HEK293 (cell line): ENCODE results near the gene C12orf57.

ENCODE experiments used
- HOXA7 ChIP-seq: sonication (generic); formaldehyde crosslinking; IDR thresholded peaks from 2 replicates; pipeline ENCODE4 v1.8.1; 2022; ENCODE audit warnings: missing genetic modification reagents, borderline replicate concordance
- KLF7 ChIP-seq: fragments of 450-650 bp; formaldehyde crosslinking; IDR thresholded peaks from 2 replicates; pipeline ENCODE4 v1.5.1; 2016; ENCODE audit warnings: missing biosample characterization, missing genetic modification characterization, borderline replicate concordance
- KLF8 ChIP-seq: fragments of 450-650 bp; formaldehyde crosslinking; IDR thresholded peaks from 2 replicates; pipeline ENCODE4 v1.5.1; 2016; ENCODE audit warnings: missing biosample characterization, missing genetic modification characterization
- MEIS1 ChIP-seq: sonication (generic); formaldehyde crosslinking; IDR thresholded peaks from 2 replicates; pipeline ENCODE4 v1.8.1; 2022; ENCODE audit warnings: missing genetic modification reagents, mild to moderate bottlenecking, borderline replicate concordance
- SETDB1 ChIP-seq: IDR thresholded peaks from one replicate; pipeline ENCODE4 v1.6.1; 2017; ENCODE audit warnings: mild to moderate bottlenecking, low read length, moderate library complexity, mixed read lengths; ENCODE audit not compliant: insufficient read length
- SP3 ChIP-seq: fragments of 450-650 bp; formaldehyde crosslinking; IDR thresholded peaks from 2 replicates; pipeline ENCODE4 v1.5.1; 2016; ENCODE audit warnings: missing biosample characterization, missing genetic modification characterization
- ZBTB48 ChIP-seq: fragments of 450-650 bp; formaldehyde crosslinking; IDR thresholded peaks from 2 replicates; pipeline ENCODE4 v1.5.1; 2016; ENCODE audit warnings: missing biosample characterization, missing genetic modification characterization
- ZIC2 ChIP-seq: fragments of 450-650 bp; formaldehyde crosslinking; IDR thresholded peaks from 2 replicates; pipeline ENCODE4 v1.5.1; 2016; ENCODE audit warnings: missing biosample characterization, missing genetic modification characterization
- ZNF416 ChIP-seq: fragments of 450-650 bp; formaldehyde crosslinking; IDR thresholded peaks from 2 replicates; pipeline ENCODE4 v1.5.1; 2016; ENCODE audit warnings: missing biosample characterization, missing genetic modification characterization
- ZNF560 ChIP-seq: fragments of 450-650 bp; formaldehyde crosslinking; IDR thresholded peaks from 2 replicates; pipeline ENCODE4 v1.5.1; 2017; ENCODE audit warnings: missing biosample characterization, missing genetic modification characterization, borderline replicate concordance
- ZNF561 ChIP-seq: fragments of 450-650 bp; IDR thresholded peaks from 2 replicates; pipeline ENCODE4 v1.5.1; 2018; ENCODE audit warnings: missing biosample characterization, missing genetic modification characterization, borderline replicate concordance
- ZNF600 ChIP-seq: fragments of 450-650 bp; formaldehyde crosslinking; IDR thresholded peaks from 2 replicates; pipeline ENCODE4 v1.5.1; 2016; ENCODE audit warnings: missing biosample characterization, missing genetic modification characterization
- ZNF658 ChIP-seq: fragments of 450-650 bp; formaldehyde crosslinking; IDR thresholded peaks from 2 replicates; pipeline ENCODE4; 2016; ENCODE audit warnings: missing biosample characterization, missing genetic modification characterization
- ZNF747 ChIP-seq: fragments of 450-650 bp; formaldehyde crosslinking; IDR thresholded peaks from 2 replicates; pipeline ENCODE4 v1.5.1; 2016; ENCODE audit warnings: missing biosample characterization, missing genetic modification characterization
- ZNF792 ChIP-seq: fragments of 450-650 bp; formaldehyde crosslinking; IDR thresholded peaks from 2 replicates; pipeline ENCODE4 v1.5.1; 2016; ENCODE audit warnings: missing biosample characterization, missing genetic modification characterization
- TF ChIP-seq, protein P1 (sequence below): fragments of 450-650 bp; formaldehyde crosslinking; IDR thresholded peaks from 2 replicates; pipeline ENCODE4 v1.5.1; 2016; ENCODE audit warnings: missing biosample characterization, missing genetic modification characterization
- TF ChIP-seq, protein P2 (sequence below): fragments of 450-650 bp; formaldehyde crosslinking; IDR thresholded peaks from 2 replicates; pipeline ENCODE4 v1.5.1; 2016; ENCODE audit warnings: missing biosample characterization, missing genetic modification characterization
- TF ChIP-seq, protein P3 (sequence below): fragments of 450-650 bp; formaldehyde crosslinking; IDR thresholded peaks from 2 replicates; pipeline ENCODE4 v1.5.1; 2016; ENCODE audit warnings: missing biosample characterization, missing genetic modification characterization
- TF ChIP-seq, protein P4 (sequence below): IDR thresholded peaks from 2 replicates; pipeline ENCODE4 v1.6.1; 2011; ENCODE audit warnings: mild to moderate bottlenecking, low read depth, low read length, borderline replicate concordance
- TF ChIP-seq, protein P5 (sequence below): fragments of 450-650 bp; formaldehyde crosslinking; IDR thresholded peaks from 2 replicates; pipeline ENCODE4 v1.5.1; 2016; ENCODE audit warnings: missing biosample characterization, missing genetic modification characterization
- TF ChIP-seq, protein P6 (sequence below): fragments of 450-650 bp; formaldehyde crosslinking; IDR thresholded peaks from 2 replicates; pipeline ENCODE4 v1.5.0; 2017; ENCODE audit warnings: missing biosample characterization, missing genetic modification characterization, borderline replicate concordance
- TF ChIP-seq, protein P7 (sequence below): fragments of 450-650 bp; formaldehyde crosslinking; IDR thresholded peaks from 2 replicates; pipeline ENCODE4; 2016; ENCODE audit warnings: missing biosample characterization, missing genetic modification characterization
- TF ChIP-seq, protein P8 (sequence below): fragments of 450-650 bp; formaldehyde crosslinking; IDR thresholded peaks from 2 replicates; pipeline ENCODE4 v1.5.1; 2016; ENCODE audit warnings: missing biosample characterization, missing genetic modification characterization

The C12orf57 gene

DNA sequence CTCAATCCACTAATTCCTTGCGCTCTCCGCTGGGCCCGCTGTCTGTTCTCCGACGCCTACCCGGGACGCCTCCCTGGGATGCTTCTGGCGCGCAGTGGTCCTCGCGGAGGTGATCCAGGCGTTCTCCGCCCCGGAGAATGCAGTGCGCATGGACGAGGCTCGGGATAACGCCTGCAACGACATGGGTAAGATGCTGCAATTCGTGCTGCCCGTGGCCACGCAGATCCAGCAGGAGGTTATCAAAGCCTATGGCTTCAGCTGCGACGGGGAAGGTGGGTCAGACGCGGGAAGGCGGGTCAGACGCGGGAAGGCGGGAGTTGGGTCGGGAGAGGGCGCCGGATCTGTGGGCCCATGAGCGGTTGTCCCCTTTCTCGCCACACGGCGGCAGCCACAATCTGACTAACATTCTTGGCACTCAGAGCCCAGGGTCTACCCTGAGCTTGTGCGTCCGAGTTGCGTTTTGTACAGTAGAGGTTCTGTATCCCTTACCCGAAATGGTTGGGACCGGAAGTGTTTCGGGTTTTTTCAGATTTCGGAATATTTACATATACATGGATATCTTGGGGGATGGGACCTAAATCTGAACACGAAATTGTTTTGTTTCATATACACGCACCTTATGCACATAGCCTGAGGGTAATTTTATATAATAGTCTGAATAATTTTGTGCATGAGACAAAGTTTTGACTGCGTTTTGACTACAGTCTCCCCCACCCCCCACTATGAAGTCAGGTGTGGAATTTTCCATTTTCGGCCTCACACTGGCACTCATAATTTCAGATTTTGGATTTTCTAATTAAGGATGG, 762 bp downstream of the C12orf57 start (continued):
- TF ChIP-seq, protein P1, sequence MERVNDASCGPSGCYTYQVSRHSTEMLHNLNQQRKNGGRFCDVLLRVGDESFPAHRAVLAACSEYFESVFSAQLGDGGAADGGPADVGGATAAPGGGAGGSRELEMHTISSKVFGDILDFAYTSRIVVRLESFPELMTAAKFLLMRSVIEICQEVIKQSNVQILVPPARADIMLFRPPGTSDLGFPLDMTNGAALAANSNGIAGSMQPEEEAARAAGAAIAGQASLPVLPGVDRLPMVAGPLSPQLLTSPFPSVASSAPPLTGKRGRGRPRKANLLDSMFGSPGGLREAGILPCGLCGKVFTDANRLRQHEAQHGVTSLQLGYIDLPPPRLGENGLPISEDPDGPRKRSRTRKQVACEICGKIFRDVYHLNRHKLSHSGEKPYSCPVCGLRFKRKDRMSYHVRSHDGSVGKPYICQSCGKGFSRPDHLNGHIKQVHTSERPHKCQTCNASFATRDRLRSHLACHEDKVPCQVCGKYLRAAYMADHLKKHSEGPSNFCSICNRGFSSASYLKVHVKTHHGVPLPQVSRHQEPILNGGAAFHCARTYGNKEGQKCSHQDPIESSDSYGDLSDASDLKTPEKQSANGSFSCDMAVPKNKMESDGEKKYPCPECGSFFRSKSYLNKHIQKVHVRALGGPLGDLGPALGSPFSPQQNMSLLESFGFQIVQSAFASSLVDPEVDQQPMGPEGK (tag by site-specific recombination), result peak; percentile 52
- TF ChIP-seq ZNF792 (tag by site-specific recombination), result no peak
- peak; percentile 98 for TF ChIP-seq ZBTB48 (tag by site-specific recombination)
- TF ChIP-seq ZNF561, result no peak
- TF ChIP-seq, protein P2, sequence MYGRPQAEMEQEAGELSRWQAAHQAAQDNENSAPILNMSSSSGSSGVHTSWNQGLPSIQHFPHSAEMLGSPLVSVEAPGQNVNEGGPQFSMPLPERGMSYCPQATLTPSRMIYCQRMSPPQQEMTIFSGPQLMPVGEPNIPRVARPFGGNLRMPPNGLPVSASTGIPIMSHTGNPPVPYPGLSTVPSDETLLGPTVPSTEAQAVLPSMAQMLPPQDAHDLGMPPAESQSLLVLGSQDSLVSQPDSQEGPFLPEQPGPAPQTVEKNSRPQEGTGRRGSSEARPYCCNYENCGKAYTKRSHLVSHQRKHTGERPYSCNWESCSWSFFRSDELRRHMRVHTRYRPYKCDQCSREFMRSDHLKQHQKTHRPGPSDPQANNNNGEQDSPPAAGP (tag by site-specific recombination), result peak; percentile 72
- no peak for TF ChIP-seq ZNF416
- no peak; the same call in 1 of the 2 replicates for TF ChIP-seq KLF7 (tag by site-specific recombination)
- peak; percentile 91; the same call in 1 of the 2 replicates for TF ChIP-seq KLF8 (tag by site-specific recombination)
- no peak for TF ChIP-seq MEIS1 (CRISPR knock-in tag)
- TF ChIP-seq, protein P3, sequence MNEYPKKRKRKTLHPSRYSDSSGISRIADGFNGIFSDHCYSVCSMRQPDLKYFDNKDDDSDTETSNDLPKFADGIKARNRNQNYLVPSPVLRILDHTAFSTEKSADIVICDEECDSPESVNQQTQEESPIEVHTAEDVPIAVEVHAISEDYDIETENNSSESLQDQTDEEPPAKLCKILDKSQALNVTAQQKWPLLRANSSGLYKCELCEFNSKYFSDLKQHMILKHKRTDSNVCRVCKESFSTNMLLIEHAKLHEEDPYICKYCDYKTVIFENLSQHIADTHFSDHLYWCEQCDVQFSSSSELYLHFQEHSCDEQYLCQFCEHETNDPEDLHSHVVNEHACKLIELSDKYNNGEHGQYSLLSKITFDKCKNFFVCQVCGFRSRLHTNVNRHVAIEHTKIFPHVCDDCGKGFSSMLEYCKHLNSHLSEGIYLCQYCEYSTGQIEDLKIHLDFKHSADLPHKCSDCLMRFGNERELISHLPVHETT (tag by site-specific recombination), result peak; percentile 70
- peak; percentile 98 for TF ChIP-seq ZNF600
- TF ChIP-seq ZNF560 (tag by site-specific recombination), result no peak
- peak; percentile 78 for TF ChIP-seq SP3 (tag by site-specific recombination)
- TF ChIP-seq, protein P4, sequence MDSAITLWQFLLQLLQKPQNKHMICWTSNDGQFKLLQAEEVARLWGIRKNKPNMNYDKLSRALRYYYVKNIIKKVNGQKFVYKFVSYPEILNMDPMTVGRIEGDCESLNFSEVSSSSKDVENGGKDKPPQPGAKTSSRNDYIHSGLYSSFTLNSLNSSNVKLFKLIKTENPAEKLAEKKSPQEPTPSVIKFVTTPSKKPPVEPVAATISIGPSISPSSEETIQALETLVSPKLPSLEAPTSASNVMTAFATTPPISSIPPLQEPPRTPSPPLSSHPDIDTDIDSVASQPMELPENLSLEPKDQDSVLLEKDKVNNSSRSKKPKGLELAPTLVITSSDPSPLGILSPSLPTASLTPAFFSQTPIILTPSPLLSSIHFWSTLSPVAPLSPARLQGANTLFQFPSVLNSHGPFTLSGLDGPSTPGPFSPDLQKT, result no peak; the same call in 1 of the 2 replicates
- TF ChIP-seq ZIC2 (tag by site-specific recombination), result peak; percentile 90
- no peak for TF ChIP-seq ZNF747 (tag by site-specific recombination)
- TF ChIP-seq, protein P5, sequence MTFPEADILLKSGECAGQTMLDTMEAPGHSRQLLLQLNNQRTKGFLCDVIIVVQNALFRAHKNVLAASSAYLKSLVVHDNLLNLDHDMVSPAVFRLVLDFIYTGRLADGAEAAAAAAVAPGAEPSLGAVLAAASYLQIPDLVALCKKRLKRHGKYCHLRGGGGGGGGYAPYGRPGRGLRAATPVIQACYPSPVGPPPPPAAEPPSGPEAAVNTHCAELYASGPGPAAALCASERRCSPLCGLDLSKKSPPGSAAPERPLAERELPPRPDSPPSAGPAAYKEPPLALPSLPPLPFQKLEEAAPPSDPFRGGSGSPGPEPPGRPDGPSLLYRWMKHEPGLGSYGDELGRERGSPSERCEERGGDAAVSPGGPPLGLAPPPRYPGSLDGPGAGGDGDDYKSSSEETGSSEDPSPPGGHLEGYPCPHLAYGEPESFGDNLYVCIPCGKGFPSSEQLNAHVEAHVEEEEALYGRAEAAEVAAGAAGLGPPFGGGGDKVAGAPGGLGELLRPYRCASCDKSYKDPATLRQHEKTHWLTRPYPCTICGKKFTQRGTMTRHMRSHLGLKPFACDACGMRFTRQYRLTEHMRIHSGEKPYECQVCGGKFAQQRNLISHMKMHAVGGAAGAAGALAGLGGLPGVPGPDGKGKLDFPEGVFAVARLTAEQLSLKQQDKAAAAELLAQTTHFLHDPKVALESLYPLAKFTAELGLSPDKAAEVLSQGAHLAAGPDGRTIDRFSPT (tag by site-specific recombination), result peak; percentile 87
- TF ChIP-seq HOXA7 (CRISPR knock-in tag), result no peak
- no peak for TF ChIP-seq SETDB1
- TF ChIP-seq, protein P6, sequence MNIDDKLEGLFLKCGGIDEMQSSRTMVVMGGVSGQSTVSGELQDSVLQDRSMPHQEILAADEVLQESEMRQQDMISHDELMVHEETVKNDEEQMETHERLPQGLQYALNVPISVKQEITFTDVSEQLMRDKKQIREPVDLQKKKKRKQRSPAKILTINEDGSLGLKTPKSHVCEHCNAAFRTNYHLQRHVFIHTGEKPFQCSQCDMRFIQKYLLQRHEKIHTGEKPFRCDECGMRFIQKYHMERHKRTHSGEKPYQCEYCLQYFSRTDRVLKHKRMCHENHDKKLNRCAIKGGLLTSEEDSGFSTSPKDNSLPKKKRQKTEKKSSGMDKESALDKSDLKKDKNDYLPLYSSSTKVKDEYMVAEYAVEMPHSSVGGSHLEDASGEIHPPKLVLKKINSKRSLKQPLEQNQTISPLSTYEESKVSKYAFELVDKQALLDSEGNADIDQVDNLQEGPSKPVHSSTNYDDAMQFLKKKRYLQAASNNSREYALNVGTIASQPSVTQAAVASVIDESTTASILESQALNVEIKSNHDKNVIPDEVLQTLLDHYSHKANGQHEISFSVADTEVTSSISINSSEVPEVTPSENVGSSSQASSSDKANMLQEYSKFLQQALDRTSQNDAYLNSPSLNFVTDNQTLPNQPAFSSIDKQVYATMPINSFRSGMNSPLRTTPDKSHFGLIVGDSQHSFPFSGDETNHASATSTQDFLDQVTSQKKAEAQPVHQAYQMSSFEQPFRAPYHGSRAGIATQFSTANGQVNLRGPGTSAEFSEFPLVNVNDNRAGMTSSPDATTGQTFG (tag by site-specific recombination), result no peak; the same call in 1 of the 2 replicates
- TF ChIP-seq, protein P7, sequence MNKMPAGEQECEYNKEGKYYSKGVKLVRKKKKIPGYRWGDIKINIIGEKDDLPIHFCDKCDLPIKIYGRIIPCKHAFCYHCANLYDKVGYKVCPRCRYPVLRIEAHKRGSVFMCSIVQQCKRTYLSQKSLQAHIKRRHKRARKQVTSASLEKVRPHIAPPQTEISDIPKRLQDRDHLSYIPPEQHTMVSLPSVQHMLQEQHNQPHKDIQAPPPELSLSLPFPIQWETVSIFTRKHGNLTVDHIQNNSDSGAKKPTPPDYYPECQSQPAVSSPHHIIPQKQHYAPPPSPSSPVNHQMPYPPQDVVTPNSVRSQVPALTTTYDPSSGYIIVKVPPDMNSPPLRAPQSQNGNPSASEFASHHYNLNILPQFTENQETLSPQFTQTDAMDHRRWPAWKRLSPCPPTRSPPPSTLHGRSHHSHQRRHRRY (tag by site-specific recombination), result no peak
- TF ChIP-seq, protein P8, sequence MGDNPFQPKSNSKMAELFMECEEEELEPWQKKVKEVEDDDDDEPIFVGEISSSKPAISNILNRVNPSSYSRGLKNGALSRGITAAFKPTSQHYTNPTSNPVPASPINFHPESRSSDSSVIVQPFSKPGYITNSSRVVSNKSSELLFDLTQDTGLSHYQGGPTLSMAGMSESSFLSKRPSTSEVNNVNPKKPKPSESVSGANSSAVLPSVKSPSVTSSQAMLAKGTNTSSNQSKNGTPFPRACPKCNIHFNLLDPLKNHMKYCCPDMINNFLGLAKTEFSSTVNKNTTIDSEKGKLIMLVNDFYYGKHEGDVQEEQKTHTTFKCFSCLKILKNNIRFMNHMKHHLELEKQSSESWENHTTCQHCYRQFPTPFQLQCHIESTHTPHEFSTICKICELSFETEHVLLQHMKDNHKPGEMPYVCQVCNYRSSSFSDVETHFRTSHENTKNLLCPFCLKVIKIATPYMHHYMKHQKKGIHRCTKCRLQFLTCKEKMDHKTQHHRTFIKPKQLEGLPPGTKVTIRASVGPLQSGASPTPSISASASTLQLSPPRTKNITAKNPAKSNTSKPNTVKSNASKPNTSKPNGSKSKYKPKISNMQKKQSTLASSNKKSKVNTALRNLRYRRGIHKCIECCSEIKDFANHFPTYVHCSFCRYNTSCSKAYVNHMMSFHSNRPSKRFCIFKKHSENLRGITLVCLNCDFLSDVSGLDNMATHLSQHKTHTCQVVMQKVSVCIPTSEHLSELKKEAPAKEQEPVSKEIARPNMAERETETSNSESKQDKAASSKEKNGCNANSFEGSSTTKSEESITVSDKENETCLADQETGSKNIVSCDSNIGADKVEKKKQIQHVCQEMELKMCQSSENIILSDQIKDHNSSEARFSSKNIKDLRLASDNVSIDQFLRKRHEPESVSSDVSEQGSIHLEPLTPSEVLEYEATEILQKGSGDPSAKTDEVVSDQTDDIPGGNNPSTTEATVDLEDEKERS, result no peak
- TF ChIP-seq ZNF658 (tag by site-specific recombination), result no peak
